EH (cell line): Measurements from ENCODE around the gene HACE1.
A peak's percentile ranks its signal among the peaks of the same experiment; 100 is the strongest.
"Not testable (repeated sequence)": the region's sequence is repeated elsewhere in the genome, so short reads cannot be mapped to it uniquely, and the experiment has no call there.

ENCODE experiments used
- DNase-seq: peaks from one replicate; pipeline ENCODE4 v3.0.0-alpha.2; 2015; ENCODE audit warnings: low read depth

HACE1 gene

DNA sequence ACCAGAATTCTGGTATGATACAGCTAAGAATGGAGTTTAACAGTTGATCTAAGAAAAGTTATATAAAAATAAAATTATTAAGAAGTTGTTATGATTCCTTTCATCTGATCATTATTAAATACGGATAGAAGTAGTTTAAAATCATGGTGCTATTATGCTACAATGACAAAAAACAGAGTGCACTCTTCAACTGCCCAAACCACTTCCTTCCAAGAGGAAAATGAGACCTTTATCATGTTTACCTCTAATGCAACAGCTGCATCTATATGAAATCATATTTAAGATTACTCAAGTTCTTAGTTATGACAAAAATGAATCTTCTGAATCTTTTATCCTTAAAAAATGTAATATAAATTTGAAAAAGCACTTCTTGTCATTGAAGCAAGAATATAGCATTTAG is 31.2 kb downstream of the HACE1 start:
- no peak for DNase-seq

DNA sequence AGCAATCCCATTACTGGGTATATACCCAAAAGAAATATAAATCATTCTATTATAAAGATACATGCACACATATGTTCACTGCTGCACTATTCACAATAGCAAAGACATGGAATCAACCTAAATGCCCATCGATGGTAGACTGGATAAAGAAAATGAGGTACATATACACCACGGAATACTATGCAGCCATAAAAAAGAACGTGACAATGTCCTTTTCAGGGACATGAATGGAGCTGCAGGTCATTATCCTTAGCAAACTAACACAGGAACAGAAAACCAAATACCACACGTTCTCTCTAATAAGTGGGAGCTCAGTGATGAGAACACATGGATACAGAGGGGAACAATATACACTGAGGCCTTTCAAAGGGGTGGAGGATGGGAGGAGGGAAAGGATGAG is 38.9 kb downstream of the HACE1 start:
- not testable (repeated sequence) for DNase-seq

DNA sequence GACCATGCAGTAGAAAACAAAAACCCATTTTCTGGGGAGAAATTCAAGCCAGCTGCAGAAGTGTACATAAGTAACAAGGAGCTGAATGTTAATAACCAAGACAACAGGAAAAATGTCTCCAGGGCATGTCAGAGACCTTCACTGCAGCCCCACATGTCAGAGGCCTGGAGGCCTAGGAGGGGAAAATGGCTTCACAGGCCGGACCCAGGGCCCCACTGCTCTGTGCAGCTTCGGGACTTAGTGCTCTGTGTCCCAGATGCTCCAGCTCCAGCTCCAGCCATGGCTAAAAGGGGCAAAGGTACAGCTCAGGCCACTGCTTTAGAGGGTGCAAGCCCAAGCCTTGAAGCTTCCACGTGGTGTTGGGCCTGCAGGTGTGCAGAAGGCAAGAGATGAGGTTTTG is 43.6 kb downstream of the HACE1 start:
- DNase-seq = no peak

DNA sequence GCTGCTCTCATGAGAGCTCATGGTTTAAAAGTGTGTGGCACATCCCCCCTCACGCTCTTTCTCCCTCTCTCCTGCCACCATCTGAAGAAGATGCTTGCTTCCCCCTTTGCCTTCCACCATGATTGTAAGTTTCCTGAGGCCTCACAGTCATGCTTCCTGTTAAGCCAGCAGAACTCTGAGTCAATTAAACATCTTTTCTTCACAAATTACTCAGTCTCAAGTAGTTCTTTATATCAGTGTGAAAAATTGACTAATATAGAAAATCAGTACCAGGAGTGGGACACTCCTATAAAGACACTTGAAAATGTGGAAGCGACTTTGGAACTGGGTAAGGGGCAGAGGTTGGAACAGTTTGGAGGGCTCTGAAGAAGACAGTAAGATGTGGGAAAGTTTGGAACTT is 45.0 kb downstream of the HACE1 start:
- DNase-seq = no peak

DNA sequence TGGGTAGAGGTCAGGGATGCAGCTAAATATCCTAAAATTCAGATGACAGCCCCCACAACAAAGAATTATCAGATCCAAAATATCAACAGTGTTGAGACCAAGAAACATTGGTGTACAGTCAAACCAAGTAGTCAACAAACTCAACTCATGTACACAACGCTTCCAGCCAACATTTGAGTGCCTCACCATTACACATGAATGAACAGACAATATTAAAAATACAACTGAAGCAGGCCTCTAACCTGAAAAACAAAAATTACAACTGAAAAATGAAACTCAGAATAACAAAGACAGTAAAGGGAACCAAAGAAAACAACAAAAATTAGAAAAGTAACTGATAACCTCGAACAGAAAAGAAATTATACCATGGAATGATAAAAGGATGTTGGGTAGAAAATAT is 46.2 kb downstream of the HACE1 start:
- DNase-seq = no peak

- DNase-seq = no peak
Observed at GRCh38 chr6:104809116-104809515, 50.6 kb downstream of the HACE1 start.

- not testable (repeated sequence) for DNase-seq
Observed at GRCh38 chr6:104805335-104805734, 54.4 kb downstream of the HACE1 start.

DNA sequence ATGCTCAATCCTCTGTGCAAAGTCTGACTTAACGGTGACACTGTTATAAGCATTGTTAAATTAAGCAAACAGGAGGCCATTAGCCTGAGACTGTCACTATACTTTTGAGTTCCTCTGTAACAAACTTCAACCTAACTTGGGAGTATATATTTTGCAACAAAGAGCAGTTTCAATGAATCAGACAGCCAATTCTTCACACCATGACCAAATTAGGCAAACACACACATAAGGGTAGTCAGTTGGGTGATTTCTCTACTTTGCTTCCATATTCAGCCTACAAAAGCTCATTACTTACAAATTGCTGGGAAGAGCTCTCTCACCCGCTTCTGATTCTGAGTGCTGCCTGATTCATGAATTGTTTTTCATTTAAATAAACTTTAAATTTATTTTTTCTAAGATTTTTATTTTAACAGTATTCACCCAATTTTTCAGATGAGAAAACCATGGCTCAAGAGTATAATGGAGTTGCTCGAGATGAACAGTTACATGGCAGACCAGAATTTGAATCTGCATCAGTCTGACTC is 60.5 kb downstream of the HACE1 start:
- peak; percentile 6 for DNase-seq

- DNase-seq = no peak
Observed at GRCh38 chr6:104796031-104796785, 63.5 kb downstream of the HACE1 start.

GRCh38 chr6:104795363-104795762 is 64.4 kb downstream of the HACE1 start:
- no peak for DNase-seq

DNA sequence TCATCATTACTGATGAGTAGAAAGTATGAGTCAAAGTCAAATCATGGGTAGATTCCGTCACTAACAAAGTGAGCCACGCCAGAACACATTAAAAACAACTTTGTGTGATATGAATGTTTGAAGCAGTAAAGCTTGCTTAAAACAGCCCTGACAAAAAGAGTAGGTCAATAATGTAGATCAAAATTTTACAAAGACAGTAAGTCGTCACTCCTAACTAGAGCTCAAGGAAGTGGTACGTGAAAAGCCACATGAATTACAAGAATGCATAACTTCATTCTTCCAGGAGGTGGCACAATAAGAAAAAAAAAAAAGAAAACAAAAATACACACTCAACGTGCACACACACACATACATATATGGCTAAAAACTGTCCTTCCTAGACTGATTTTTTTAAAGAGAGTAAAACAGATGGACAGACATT is 69.9 kb downstream of the HACE1 start:
- peak; percentile 84 for DNase-seq

DNA sequence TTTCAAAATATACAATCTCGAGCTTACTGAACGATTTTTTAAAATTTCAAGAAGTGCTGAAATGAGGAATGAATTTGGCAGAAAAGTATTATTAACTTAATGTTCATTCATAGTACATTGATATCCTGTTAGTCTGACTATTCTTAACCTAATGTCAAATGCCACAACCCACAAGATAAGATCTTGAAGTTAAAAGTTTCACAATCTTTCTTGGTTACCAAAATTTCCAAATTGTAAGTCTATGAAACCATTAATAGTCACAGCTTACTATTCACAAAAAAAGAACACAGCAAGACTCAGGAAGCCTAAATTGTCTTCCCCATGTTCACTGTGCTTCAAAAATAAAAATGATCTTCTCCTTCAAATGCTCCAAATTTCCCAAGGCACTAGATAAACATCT is 71.3 kb downstream of the HACE1 start:
- peak; percentile 50 for DNase-seq

DNA sequence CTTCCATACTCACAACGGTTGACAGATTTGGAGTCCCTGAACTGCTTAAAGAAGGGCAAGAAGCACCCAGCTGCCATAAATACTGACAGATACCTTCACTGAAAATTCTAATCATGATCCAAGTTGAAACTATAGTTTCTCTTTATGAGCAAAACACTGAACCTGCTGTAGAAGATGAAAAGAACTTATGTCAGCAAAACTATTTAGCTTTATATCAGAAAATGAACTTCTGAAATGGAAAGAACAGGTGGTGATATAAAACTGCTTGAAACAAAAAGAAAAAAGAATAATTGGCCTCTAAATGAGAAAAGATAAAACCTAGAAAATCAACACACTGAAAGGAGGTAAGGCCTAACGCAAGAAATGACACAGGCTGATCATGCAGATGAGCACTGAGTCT is 72.4 kb downstream of the HACE1 start:
- no peak for DNase-seq

DNA sequence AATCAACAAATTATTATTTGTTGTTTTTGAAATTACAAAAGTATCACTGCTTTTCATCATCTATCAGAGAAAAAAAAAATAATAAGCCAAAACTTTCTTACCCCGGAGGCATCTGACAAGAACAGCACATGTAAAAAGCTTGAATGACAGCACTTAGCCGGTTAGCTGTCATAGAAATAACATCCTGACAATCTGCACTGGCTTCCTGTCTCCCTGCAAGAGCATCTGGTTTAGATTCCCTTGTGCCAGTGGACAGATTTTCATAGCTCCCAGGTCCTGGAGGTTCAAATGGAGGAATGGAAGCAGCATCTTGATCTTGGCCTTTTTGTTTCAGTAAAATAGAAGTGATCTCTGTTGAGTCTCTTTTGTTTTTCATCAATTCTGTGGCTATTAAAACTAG is 74.8 kb downstream of the HACE1 start:
- peak; percentile 85 for DNase-seq

GRCh38 chr6:104771258-104771832 is 88.4 kb downstream of the HACE1 start:
- DNase-seq = peak; percentile 44

DNA sequence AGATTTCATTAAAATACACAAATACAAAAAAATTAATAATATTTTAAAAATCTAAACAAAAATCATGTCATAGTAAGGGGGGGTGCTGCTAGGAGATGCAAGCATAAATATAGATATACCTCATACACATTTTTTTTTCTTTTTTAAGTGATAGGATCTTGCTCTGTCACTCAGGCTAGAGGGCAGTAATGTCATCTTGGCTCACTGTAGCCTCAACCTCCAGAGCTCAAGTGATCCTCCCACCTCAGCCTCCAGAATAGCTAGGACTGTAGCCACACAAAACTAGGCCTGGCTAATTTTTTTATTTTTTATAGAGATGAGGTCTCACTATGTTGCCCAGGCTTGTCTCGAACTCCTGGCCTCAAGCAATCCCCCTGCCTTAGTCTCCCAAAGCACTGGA is 90.8 kb downstream of the HACE1 start:
- no peak for DNase-seq

GRCh38 chr6:104766595-104766994 is 93.1 kb downstream of the HACE1 start:
- no peak for DNase-seq

GRCh38 chr6:104754788-104755409 is 104.8 kb downstream of the HACE1 start:
- DNase-seq = no peak

GRCh38 chr6:104753251-104753650 is 106.5 kb downstream of the HACE1 start:
- no peak for DNase-seq

DNA sequence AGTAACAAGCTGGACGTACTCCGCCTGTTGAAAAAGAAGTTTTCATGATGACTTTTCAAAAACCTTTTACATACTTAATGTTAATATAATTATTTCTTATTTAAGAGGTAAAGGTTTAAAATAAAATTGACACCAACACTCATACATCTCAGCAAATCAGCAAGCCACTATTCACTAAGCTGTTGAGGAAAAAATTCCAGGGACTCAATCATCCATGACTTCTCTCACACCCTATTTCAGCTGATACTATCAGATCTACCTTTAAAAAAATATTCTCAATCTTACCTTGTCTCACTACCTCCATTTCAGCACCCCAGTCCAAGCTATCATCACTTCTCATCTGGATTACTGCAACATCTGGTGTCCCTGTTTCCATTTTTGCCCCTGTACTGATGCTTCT is 109.3 kb downstream of the HACE1 start:
- DNase-seq = no peak

DNA sequence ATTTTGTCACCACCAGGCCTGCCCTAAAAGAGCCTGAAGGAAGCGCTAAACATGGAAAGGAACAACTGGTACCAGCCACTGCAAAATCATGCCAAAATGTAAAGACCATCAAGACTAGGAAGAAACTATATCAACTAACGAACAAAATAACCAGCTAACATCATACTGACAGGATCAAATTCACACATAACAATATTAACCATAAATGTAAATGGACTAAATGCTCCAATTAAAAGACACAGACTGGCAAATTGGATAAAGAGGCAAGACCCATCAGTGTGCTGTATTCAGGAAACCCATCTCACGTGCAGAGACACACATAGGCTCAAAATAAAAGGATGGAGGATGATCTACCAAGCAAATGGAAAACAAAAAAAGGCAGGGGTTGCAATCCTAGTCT is 120.6 kb downstream of the HACE1 start:
- not testable (repeated sequence) for DNase-seq

GRCh38 chr6:104737567-104737966 is 122.2 kb downstream of the HACE1 start:
- not testable (repeated sequence) for DNase-seq

GRCh38 chr6:104736545-104736944 is 123.2 kb downstream of the HACE1 start:
- no peak for DNase-seq
